ENCODE data around the gene TBC1D3. TPM values are rescaled to one million over a fixed set of nuclear protein-coding genes. Genes with fewer than 3 reads are reported as not detected.

TBC1D3 gene
- total RNA-seq, 2 experiments from 2014 or later = not detected

Other genes with a start within 250 kb of the TBC1D3 start
- gene TBC1D3L, start 203.5 kb downstream of the TBC1D3 start, total RNA-seq = 1 to 10 TPM in 1 of 2 experiments, under 1 TPM in 1; 0.42 to 1.1 TPM
- gene TBC1D3D, start 188.6 kb downstream of the TBC1D3 start, total RNA-seq = 1 to 10 TPM; 7.5 to 8.0 TPM
- not detected for gene TBC1D3C, start 123.9 kb downstream of the TBC1D3 start, total RNA-seq
- gene TBC1D3E, start 64.6 kb downstream of the TBC1D3 start, total RNA-seq = not detected
- 10 to 100 TPM; 17.5 to 17.7 TPM for gene MRPL45, start 104.6 kb upstream of the TBC1D3 start, total RNA-seq
- gene GPR179, start 151.4 kb upstream of the TBC1D3 start, total RNA-seq = not detected
- 10 to 100 TPM; 13.7 to 16.9 TPM for gene SOCS7, start 159.3 kb upstream of the TBC1D3 start, total RNA-seq
- gene ARHGAP23, start 235.9 kb upstream of the TBC1D3 start, total RNA-seq = under 1 TPM in 1 of 2 experiments, not detected in 1; 0.73 TPM